Superior temporal gyrus (tissue), 1 donor: ENCODE results near the gene GTSE1.

Source experiments
- DNase-seq: peaks from one replicate; pipeline ENCODE4 v3.0.0-alpha.2; 2016; ENCODE audit errors: extremely low spot score

Gene GTSE1

DNA sequence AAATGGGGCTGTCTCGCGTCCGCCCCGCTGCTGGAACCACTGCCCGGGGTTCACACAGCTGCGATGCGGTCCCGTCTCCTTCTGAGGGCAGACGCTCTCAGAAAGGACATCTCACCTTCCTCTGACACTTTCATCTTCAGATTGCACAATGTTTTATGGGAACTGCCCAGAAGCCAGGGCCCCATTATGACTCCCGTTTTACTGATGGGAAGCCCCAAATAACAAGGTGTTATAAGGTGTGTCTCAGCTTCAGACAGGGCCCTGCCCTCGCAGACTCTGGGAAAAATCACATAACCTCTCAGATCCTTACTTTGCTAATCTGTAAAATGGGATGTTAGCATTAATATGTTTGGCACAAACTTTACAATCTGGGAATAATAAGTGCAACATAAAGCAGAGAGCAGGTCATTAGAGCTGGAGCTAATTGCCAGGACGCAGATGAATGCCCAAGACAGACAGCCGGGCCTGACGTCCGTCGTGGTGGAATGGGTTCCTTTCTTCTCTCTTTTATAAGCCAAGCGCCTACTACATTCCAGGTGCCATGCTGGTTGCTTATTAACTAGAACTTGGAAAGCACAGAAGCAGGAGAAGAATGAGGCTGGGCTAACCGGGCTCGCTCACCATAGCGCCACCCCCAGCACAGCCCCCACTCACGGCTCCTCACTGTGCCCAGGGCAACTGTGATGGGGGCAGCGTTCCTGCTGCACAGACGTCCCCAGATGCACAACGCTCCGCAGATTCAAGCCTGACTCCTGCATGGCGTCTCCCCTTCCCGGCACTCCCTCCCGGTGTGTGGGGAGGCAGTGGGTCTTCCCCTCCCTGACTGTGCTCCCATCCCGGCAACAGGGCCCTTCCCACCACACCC lies 82.6 kb downstream of the GTSE1 start:
- no peak for DNase-seq

- no peak for DNase-seq
Measured at GRCh38 chr22:46380069-46380468, 83.4 kb downstream of the GTSE1 start.
